DOHH2 (cell line): ENCODE results near the gene MVD.

Source experiments
- H3F3A ChIP-seq: fragments of 200-600 bp; sonication (generic), shearing (Covaris generic); 2 replicates; pipeline ENCODE4 v1.6.0; 2016; ENCODE audit warnings: antibody characterized with exemption, mild to moderate bottlenecking; ENCODE audit not compliant: control insufficient read depth, insufficient read depth
- H3K27ac ChIP-seq: fragments of 200-600 bp; sonication (generic); 2 replicates; pipeline ENCODE4 v1.5.1; 2014; ENCODE audit warnings: low read depth, mild to moderate bottlenecking, low read length, moderate library complexity
- H3K27me3 ChIP-seq: fragments of 200-600 bp; sonication (generic); 2 replicates; pipeline ENCODE4 v1.6.1; 2014; ENCODE audit warnings: mild to moderate bottlenecking, low read length, mixed read lengths; ENCODE audit not compliant: control insufficient read depth
- H3K36me3 ChIP-seq: fragments of 200-600 bp; sonication (generic); 2 replicates; pipeline ENCODE4 v1.6.1; 2014; ENCODE audit warnings: mild to moderate bottlenecking, low read length, moderate library complexity, mixed read lengths; ENCODE audit not compliant: control insufficient read depth
- H3K4me1 ChIP-seq: fragments of 200-600 bp; sonication (generic); 2 replicates; pipeline ENCODE4 v1.6.1; 2014; ENCODE audit warnings: mild to moderate bottlenecking, low read length, mixed read lengths; ENCODE audit not compliant: control insufficient read depth
- H3K4me2 ChIP-seq: fragments of 200-600 bp; sonication (generic); 2 replicates; pipeline ENCODE4 v1.6.0; 2014; ENCODE audit warnings: mild to moderate bottlenecking, low read length, moderate library complexity
- H3K4me3 ChIP-seq: fragments of 200-600 bp; sonication (generic); 2 replicates; pipeline ENCODE4 v1.5.1; 2014; ENCODE audit warnings: mild to moderate bottlenecking, low read length, mixed read lengths
- H3K79me2 ChIP-seq: fragments of 200-600 bp; sonication (generic); 2 replicates; pipeline ENCODE4 v1.6.1; 2014; ENCODE audit warnings: mild to moderate bottlenecking, low read length, mixed read lengths; ENCODE audit not compliant: control insufficient read depth
- H3K9me2 ChIP-seq: fragments of 200-600 bp; sonication (generic); replicated peaks from 2 replicates; pipeline ENCODE4 v1.6.1; 2014; ENCODE audit warnings: mild to moderate bottlenecking, low read length, mixed read lengths; ENCODE audit not compliant: control insufficient read depth
- H3K9me3 ChIP-seq: fragments of 200-600 bp; sonication (generic); 2 replicates; pipeline ENCODE4 v1.6.1; 2014; ENCODE audit warnings: antibody characterized with exemption, low read length, mixed read lengths; ENCODE audit not compliant: control insufficient read depth, insufficient read depth
- H4K20me1 ChIP-seq: fragments of 200-600 bp; sonication (generic); 2 replicates; pipeline ENCODE4 v1.6.0; 2014; ENCODE audit warnings: low read depth, mild to moderate bottlenecking, antibody characterized with exemption, low read length, moderate library complexity; ENCODE audit not compliant: control insufficient read depth, insufficient read depth
- EZH2phosphoT487 ChIP-seq: fragments of 200-600 bp; sonication (generic); IDR thresholded peaks from 2 replicates; pipeline ENCODE4 v1.6.1; 2017; ENCODE audit warnings: borderline replicate concordance, mild to moderate bottlenecking, antibody characterized with exemption, low read length, moderate library complexity, mixed read lengths
- TF ChIP-seq, protein P1 (sequence below): fragments of 200-600 bp; sonication (generic); IDR thresholded peaks from one replicate; pipeline ENCODE4 v1.5.1; 2014; ENCODE audit warnings: antibody characterized with exemption, mild to moderate bottlenecking, low read depth, low read length; ENCODE audit not compliant: poor library complexity, severe bottlenecking

Gene MVD

DNA sequence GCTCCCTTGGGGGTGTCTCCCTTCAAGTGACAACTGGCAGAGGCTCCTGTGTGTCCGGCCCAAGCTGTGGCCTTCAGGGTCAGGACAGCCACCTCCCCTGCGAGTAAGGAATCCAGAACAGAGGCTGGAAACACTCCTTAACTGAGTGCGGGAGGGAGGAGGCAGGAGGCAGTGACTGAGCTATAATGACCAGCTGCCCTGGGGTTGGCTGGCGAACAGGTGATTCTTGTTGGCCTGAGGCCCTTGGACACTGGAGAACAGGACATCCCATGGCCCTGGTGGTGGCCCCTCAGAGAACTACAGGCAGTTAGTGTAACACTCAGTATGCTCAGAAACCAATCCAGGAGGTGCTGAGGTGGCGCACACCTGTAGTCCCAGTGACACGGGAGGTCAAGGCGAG, 32.9 kb upstream of the MVD start:
- no peaks in the 10 kb centered on the region for H3K9me2 ChIP-seq

DNA sequence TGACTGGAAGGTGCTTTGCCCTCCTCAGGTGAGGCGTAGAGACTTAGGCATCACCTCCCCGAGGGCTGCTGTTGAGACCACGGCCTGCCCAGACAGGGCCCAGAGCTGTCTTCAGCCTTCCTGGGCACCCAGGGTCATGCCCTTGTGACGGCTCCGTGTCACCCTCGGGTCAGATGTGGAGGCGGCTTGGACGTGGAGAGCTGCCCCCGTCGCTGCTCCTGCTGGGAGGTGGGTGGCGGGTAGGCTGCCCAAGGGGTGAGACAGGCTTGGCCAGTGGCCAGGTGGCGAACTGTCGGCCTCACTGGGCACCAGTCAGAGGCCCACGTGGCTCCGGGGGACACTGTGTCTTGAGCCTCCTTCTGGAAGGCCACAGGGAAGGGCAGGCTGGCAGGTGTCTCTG, 32.3 kb upstream of the MVD start:
- Histone ChIP-seq H3K27ac (no peak overlapping the region), H3K9me2 (no peaks in the 10 kb centered on the region), H4K20me1 (no peaks in the 10 kb centered on the region), H3F3A (no peaks in the 10 kb centered on the region), H3K9me3 (no peaks in the 10 kb centered on the region), H3K79me2 (peaks cover 3% of the 10 kb centered on the region), H3K4me3 (no peak overlapping the region), H3K4me2 (no peak overlapping the region), H3K4me1 (peaks cover 13% of the 10 kb centered on the region), H3K36me3 (peaks cover 34% of the 10 kb centered on the region), H3K27me3 (no peaks in the 10 kb centered on the region)
- TF ChIP-seq EZH2phosphoT487 = no peak
- TF ChIP-seq, protein P1, sequence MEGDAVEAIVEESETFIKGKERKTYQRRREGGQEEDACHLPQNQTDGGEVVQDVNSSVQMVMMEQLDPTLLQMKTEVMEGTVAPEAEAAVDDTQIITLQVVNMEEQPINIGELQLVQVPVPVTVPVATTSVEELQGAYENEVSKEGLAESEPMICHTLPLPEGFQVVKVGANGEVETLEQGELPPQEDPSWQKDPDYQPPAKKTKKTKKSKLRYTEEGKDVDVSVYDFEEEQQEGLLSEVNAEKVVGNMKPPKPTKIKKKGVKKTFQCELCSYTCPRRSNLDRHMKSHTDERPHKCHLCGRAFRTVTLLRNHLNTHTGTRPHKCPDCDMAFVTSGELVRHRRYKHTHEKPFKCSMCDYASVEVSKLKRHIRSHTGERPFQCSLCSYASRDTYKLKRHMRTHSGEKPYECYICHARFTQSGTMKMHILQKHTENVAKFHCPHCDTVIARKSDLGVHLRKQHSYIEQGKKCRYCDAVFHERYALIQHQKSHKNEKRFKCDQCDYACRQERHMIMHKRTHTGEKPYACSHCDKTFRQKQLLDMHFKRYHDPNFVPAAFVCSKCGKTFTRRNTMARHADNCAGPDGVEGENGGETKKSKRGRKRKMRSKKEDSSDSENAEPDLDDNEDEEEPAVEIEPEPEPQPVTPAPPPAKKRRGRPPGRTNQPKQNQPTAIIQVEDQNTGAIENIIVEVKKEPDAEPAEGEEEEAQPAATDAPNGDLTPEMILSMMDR = no peak

More for the DNA sequence above, 32.9 kb upstream of the MVD start:
- no peaks in the 10 kb centered on the region for H3K9me3 ChIP-seq
- no peak overlapping the region for H3K4me3 ChIP-seq
- H3K4me1 ChIP-seq = peaks cover 19% of the 10 kb centered on the region
- no peaks in the 10 kb centered on the region for H3F3A ChIP-seq
- H4K20me1 ChIP-seq = no peaks in the 10 kb centered on the region
- H3K79me2 ChIP-seq = peaks cover 6% of the 10 kb centered on the region
- TF ChIP-seq, protein P1 = no peak
- no peak for TF ChIP-seq EZH2phosphoT487
- peaks cover 39% of the 10 kb centered on the region for H3K36me3 ChIP-seq
- no peaks in the 10 kb centered on the region for H3K27me3 ChIP-seq
- no peak overlapping the region for H3K4me2 ChIP-seq
- H3K27ac ChIP-seq = no peak overlapping the region

DNA sequence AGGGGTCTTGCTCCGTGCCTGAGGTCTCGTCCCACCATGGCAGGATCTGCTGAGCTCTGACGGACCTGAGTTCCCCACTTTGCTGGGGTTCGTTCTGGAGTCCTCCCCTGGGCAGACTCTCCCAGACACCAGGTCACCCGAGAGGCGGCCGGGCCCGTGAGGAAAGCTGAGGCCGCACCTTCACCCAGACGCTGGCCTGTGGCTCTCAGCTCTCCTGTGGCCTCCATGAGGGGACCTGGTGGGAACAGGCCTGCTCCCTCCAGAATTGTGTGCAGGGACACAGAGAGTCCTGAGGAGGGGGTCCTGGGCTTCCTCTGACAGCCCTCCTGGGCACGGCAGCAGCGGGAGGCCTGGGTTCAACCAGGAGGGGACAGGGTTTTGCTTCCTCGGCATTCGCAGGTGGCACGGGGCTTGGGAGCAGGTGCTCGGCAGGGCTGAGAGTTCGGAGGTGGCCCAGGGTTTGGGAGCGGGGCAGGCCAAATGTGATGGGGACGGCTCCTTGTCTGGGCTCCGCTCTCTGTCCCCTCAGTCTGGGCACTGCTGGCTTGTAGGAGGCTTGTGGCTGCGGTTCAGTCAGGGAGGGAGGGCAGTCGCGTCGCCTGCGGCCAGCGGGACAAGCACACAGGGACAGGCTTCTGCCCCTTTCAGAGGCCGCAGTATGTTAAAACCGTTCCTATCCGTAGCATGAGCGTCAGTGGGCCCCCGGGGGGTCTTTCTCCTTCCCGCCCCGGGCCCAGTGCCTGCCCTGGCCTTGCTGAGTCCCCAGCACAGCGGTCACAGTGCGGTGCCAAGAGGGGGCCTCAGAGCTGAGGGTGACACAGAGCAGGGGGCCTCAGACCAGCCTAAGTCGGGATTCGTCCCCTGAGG, 31.6 kb upstream of the MVD start:
- H3K9me3 ChIP-seq = no peaks in the 10 kb centered on the region
- TF ChIP-seq EZH2phosphoT487 = no peak
- TF ChIP-seq, protein P1 = no peak
- no peak overlapping the region for H3K27ac ChIP-seq
- H4K20me1 ChIP-seq = no peaks in the 10 kb centered on the region
- H3K4me2 ChIP-seq = no peak overlapping the region
- no peaks in the 10 kb centered on the region for H3F3A ChIP-seq
- H3K27me3 ChIP-seq = no peaks in the 10 kb centered on the region
- no peaks in the 10 kb centered on the region for H3K79me2 ChIP-seq
- H3K4me1 ChIP-seq = peaks cover 8% of the 10 kb centered on the region
- H3K9me2 ChIP-seq = no peaks in the 10 kb centered on the region
- peaks cover 26% of the 10 kb centered on the region for H3K36me3 ChIP-seq
- H3K4me3 ChIP-seq = no peak overlapping the region
